GM19467 (cell line): ENCODE measurements around the gene PKHD1.

Experiments used
- ATAC-seq: cut with Tn5 transposase; IDR thresholded peaks from one replicate; pipeline ENCODE4 v1.9.1; 2021; ENCODE audit warnings: mild to moderate bottlenecking, moderate library complexity; ENCODE audit not compliant: unreplicated experiment

PKHD1 gene, protein sequence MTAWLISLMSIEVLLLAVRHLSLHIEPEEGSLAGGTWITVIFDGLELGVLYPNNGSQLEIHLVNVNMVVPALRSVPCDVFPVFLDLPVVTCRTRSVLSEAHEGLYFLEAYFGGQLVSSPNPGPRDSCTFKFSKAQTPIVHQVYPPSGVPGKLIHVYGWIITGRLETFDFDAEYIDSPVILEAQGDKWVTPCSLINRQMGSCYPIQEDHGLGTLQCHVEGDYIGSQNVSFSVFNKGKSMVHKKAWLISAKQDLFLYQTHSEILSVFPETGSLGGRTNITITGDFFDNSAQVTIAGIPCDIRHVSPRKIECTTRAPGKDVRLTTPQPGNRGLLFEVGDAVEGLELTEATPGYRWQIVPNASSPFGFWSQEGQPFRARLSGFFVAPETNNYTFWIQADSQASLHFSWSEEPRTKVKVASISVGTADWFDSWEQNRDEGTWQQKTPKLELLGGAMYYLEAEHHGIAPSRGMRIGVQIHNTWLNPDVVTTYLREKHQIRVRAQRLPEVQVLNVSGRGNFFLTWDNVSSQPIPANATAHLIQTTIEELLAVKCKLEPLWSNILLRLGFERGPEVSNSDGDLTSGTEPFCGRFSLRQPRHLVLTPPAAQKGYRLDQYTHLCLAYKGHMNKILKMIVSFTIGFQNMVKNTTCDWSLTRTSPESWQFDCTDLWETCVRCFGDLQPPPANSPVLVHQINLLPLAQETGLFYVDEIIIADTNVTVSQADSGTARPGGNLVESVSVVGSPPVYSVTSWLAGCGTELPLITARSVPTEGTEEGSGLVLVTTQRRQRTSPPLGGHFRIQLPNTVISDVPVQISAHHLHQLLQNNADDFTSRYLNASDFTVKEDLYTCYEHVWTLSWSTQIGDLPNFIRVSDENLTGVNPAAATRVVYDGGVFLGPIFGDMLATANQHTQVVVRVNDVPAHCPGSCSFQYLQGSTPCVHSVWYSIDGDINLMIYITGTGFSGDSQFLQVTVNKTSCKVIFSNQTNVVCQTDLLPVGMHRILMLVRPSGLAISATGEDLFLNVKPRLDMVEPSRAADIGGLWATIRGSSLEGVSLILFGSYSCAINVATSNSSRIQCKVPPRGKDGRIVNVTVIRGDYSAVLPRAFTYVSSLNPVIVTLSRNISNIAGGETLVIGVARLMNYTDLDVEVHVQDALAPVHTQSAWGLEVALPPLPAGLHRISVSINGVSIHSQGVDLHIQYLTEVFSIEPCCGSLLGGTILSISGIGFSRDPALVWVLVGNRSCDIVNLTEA (N-terminal part only)

DNA sequence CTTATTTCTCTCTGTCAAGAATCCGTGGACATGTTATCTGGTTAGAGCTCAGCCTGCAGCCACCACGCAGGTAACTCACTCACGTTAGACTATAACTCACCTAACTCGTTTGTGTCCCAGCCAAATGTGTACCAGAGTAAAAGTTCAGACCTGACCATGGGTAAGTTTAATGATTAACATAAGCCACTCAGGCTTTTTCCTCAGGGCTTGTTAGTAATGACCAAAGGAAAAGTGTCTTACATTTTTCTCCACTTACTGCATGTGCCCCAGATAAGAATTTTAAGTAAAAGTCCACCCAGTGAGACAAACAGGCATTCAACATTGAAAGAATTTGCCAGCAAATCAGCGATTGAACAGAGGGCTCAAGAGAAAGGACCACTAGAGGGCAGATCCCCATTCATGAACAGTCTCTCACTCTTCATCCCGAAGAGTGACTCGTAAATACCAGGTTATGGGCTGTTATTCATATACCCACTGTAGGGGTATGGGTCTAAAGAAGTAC lies at the start of gene PKHD1:
Gene PKHD1 (minus strand): TSS at position 116 of the 502 bp plus-strand sequence. CDS start 2,680 bp downstream, outside the sequence.
- ATAC-seq: no peak

DNA sequence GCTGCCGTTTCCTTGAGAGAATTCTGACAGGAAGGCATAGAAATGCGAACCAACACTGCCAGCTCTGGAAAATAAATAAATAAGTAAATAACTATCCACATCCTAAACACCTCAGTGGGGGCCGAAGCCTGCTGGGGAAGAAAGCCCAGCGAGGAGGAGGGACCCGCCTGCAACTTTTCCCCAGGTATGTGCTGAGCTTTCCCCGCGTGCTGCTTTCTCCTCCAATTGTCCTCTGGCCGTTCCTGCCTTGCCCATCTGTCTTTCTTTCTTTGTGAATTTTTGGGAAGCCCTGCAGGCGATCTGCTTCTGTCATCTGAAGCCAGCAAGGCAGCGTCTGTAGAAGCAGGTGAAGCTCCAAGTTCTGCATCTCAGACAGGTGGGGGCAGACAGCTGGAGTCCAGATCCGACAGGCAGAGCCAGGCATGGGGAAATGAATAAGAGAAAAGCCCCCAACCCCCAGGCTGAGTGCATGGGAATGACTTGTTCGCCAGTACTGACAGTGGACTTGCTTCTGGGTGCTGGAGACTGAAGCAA lies 49.6 kb upstream of the PKHD1 start:
- ATAC-seq: no peak

DNA sequence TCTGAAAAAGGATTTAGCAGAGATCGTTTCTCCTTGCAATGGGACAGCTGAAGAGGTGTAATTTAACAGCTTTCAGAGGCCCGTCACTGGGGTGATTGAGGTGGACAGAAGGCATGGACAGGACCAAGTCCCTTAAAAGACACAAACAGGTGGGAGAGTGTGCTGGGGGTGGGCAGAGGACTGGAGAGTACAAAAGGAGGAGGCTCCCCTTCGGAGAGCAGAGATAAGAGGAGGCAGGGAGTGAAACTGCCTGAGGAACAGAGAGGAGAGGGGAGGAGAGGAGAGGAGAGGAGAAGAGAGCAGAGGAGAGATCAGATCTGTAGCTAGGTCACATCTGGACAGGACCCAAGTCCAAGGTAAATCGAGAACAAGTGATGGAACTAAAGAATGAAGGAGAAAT lies 48.6 kb upstream of the PKHD1 start:
- no peak for ATAC-seq

DNA sequence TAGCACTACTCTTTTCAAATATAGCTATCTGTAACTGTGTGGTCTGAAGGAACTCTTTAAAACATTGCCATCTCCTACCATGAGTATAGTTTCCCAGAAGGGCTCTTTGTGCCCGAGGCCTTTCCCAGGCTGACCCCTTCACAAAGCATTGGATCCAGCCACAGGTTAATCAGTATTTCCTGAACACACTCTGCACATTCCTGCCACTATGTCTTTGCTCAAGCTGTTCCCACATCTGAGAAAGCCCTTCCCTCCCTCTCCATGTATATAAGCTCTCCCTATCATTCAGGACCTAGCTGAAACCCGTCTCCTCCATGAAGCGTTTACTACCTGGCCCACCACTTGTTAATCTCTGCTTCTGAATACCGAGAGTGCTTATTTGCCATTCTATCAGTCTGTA lies 47.8 kb upstream of the PKHD1 start:
- ATAC-seq: no peak

DNA sequence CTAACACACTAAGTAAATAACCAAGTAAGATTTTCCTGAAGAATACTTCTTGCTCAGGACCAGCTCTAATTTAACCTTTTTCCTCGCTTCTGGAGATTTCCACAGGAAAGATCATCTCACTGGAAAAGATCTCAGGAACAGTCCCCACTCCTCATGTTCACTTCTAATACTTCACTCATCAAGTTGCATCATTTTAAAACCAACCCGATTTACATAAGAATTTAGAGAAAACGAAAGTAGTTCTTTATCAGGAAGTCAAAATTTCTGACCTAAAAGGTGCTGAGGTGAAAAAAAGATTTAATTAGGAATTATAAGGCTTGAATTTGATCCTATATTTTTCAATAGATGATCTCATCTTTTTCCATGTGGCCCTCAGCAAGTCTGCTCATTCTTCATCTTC lies 46.6 kb upstream of the PKHD1 start:
- no peak for ATAC-seq

DNA sequence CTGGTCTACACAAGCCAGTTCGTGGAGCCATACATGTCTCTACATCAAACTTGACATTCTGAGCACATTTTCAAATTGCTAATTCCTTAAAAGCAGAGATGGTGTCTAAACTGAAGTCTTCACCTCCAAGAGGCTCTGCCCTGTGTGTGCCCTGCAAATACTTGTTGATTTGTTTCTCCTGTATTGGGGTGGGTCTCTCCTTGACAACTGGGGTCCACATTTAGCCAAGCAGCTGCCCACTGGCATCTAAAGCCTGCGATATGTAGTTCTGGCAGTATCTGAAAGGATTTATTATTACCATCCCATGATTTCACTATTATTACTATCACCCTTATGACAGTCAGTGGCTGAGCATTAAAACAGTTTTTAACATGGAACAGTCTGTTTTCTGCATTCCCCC lies 45.9 kb upstream of the PKHD1 start:
- ATAC-seq: no peak

DNA sequence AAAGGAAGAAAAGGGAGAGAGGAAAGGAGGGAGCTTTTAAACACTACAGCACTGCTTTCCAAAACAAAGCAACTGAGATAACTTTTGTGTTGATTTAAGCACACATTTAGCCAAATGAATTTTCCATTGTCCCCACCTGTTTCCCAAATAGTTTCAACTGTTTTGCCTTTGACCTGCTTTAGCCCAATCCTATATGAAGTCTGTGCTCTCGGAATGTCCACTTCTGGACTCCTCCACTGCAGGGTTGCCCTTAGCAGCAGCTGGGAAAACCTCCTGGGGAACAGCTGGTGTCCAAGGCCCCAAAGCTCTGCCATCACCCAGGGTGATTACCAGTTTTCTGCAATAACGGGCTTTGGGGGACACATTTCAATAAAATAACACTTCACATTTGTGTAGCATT lies 44.9 kb upstream of the PKHD1 start:
- ATAC-seq: no peak

DNA sequence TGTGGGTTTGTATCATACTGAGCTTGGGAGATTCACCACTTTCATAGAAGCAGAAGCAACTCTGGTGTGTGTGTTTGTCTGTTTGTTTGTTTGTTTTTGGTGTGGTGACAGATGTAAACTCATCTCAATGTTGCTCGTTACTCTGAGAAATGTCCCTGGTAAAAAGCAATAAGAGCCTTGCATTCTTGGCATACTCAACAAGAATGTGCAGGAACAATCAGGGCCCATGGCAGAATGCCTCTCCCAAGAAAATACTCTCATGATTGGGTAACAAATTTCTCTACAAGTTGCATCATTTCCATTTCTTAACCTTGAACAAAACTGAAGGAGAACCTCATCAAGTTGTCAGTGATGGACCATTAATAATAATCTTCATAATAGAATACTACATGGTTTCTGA lies 43.0 kb upstream of the PKHD1 start:
- ATAC-seq: no peak

DNA sequence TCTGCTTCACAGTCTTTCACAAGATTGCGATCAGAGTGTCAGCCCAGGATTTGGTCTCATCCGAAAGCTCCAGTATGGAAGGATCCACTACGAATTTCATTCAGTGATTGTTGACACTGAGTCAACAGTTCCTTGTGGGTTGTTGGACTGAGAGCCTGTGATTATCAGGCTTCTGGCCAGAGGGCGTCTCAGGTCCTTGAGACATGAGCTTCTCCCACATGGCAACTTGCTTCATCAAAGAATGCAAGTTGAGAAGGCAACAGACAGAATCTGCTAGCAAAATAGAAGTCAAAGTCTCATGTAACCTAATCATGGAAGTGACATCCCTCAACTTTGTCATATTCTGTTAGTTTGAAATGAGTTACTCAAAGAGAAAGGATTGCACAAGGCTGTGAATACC lies 40.5 kb upstream of the PKHD1 start:
- ATAC-seq: no peak

DNA sequence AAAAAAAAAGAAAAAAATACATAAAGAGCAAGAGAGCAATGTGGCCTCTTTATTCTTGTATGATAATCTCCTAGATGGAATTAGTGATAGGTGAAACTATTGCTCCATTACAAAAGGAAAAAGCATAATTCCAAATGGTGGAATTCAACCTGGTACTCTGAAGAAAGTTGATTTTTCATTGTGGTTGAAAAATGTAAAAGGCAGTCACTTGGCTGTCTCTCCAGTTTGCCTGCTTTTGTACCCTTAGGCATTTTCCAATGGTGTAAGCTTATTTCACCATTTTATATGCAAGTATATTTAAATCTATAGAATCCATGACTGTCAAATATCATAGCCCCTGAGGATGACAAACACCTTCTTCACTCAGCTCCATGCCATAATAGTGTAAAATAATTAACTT lies 38.8 kb upstream of the PKHD1 start:
- ATAC-seq: no peak

DNA sequence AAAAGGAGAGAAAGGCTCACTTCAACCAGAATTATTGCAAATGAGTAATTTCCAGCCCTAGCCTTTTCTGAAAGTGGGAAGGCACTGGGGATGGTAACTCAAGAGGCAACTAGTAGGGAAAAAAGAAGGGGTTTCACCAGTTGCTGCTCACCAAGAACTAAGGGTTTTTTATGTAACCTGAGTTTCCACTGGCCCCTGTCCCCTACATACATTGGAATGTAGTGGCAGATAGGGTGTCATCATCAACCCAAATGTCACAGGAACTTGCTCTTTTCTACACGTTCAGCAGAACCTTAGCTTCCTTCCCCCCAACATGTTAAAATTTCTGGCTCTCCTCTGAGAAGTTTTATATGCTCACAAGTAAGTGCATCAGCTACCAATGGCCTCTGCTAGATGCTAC lies 38.2 kb upstream of the PKHD1 start:
- ATAC-seq: no peak

DNA sequence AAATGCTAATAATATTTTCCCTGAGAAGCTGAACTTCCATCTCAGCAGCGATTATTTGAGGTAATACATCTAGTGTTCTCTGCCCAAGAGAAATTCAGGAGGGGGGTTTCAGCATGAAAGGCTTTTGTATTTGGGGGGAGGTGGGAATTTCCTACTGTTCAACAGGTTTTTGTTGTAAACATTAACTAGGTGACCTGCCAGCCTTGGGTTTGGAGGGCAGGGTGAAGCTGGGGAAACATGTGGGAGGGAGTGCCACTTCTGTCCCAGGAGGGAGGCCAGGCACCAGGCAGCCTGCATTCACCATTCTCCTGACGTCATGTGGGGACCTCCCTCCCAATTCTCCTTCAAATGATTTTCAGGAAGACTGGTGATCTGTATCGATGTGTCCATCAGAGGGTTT lies 37.7 kb upstream of the PKHD1 start:
- no peak for ATAC-seq

DNA sequence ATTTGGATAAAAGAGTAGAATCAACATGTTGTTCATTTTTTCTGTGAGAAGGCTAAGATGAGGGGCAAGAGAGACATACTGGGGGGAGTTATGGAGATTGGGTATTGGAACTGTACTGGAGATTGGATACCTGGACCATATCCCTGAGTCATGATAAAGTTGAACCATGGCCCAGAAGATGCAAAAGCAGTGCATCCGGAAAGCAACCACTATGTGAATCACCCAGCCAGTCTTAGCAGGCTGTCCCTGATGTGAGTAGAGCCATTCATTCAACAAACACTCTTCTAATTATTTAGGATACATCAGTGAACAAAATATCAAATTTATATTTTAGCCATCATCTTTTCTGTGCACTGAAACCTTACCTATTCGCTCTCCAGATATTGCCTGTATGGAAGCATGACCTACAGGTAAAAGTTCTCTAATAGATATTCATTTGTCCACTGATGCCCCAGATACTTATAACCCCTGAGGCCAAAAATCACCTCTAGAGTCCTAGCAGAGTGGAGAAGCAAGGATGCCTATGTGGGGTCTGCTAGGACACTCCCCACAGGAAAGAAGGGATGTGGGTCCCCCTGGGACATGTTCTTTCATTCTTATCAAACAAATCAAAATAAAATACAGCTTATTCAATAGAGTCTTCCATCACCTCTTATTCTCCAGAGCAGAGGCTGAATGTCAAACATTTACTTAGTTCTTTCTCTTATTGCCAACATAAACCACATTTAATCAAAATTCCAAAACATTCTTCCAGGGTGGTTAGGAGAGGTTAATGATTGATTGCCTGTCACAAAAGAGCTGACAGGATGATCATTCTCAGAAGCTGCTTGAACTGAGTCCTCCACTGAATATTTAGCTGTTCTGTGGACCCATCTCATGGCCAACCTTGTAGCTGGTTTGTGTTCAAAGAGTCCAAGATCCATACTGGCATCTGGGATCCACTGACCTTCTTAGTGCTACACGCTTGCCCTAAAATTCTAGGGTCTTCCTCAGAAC lies 37.0 kb upstream of the PKHD1 start:
- ATAC-seq: no peak

DNA sequence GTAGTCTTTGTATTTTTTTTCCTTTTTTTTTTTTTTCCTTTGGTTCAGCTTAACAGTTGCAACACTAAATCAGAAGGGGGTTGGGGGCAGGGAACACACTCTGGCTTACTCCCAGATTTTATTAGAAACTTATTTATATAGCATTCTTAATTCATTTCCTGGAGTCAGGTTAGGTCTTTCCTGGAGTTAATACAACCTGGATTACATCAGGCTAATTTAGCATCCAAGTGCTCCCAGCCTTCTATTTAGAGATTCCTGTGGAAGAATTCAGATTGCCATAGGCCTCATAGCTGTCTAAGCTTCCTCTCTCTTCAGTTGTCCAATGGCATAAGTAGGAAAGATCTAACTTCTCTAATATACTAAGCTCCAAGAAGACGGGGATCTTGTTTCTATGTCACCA lies 35.8 kb upstream of the PKHD1 start:
- no peak for ATAC-seq

DNA sequence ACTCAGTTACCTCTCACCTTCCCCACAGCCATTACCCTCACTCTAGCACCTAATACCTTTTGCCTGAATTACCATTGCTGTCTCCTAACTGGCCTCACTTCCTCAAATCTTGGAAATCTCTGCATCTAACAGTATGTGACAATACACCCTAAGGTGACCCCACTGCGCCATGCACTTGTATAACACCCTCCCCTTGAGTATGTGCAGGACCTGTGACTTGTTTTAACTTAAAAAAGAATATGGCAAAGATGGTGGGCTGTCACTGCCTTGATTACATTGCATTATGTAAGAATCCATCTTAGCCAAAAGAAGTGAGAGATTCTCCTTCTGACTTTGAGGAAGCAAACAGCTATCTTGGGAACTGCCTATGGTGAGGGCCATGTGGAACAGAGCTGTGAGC lies 29.9 kb upstream of the PKHD1 start:
- ATAC-seq: no peak

DNA sequence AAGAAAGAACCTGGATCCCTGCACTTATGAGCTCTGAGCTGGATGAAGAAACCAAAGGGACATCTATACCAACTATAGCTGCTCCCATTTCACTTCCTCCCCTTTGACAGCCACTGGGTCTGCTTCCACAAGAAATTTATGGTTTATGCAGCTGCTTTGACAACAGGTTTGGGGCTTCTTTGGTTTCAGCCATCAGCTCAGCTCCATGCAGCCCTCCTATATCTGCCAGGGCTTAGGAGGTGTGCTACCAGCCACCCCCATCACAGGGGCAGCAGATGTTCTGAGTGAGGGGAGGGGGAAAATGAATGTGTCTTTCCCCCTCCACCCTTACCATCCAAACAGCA lies 29.2 kb upstream of the PKHD1 start:
- ATAC-seq: no peak

DNA sequence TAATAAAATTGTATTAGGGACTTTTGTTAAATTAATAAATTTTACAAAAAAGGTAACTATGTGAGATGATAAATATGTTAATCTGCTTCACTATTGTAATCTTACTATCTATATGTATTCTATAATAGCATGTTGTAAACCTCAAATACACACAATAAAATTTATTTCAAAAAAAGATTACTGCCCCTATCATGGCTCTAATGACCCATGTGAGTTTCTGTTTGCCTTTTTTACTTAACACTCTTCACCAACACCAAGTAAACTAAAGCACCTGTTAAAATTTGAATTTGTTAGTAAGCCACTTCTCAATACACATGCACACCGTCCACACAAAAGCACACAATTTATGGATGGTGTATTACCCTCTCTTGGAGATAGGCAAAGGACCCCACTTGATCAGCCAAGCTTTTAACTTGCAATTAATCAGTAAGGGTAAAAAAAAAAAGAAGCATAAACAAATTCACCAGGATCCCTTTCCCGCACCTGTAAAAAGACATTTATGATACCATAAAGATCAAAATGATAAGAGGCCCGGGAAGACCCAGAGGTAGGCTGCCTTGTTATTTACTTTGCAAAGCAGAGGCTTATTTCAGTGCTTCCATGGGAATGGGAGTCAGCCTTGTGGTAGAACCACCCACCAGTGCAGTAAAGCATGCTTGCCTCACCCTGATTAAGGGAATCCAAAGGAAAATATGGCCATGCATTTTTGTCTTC lies 28.6 kb upstream of the PKHD1 start:
- no peak for ATAC-seq

DNA sequence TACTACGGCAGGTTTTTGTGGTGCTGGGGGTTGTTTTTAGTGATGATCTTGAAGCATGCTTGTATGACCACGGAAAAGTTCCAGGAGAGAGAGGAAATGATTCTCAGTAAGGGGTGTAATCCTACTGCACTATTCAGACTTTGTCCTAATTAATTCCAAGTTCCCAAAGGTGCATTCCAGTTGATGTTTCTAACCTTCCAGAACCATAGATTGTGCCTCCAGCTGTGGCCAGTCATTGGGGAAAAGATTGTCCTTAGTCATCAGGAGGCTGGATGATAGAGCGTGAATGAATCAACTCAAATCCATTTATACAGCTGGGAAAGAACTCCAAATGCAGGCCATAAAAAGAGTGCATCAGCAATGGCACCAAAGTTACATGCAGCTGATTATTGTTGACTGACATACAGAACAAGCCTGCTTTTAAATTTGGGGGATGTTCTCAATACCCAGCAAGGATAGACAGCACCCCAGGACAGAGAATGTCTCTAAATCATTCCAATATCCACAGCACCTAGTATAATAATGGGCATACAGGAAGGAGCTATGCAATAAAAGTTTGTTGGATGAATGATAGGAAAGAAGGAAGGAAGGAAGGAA lies 27.8 kb upstream of the PKHD1 start:
- ATAC-seq: no peak

DNA sequence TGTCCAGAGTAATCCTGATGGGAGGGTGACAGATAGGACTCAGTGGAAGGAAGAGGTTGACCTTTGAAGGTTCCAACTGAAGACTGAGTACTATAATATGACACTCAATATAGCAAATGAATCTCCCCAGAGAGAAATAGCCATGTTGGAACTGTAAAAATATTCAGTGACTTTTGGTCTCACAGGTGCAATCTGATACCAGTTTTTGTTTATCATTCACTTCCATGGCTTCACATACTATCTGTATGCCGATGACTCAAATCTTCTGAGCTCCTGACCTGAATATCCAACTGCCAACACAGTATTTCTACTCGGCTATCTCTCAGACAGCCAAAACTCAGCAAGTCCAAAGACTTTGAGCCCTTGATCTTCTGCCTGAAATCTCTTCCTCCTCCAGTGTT lies 21.8 kb upstream of the PKHD1 start:
- ATAC-seq: no peak
